CD4-positive, alpha-beta T cell treated with Interleukin-6 for 4 hours (primary cell): Measurements from ENCODE around the gene SDC3.
A peak's percentile ranks its signal among the peaks of the same experiment; 100 is the strongest.
"Not testable (repeated sequence)": the region's sequence is repeated elsewhere in the genome, so short reads cannot be mapped to it uniquely, and the experiment has no call there.

Source experiments
- DNase-seq: peaks from one replicate; pipeline ENCODE4 v3.0.0-alpha.2; 2020; ENCODE audit warnings: mixed read lengths

The SDC3 gene, protein sequence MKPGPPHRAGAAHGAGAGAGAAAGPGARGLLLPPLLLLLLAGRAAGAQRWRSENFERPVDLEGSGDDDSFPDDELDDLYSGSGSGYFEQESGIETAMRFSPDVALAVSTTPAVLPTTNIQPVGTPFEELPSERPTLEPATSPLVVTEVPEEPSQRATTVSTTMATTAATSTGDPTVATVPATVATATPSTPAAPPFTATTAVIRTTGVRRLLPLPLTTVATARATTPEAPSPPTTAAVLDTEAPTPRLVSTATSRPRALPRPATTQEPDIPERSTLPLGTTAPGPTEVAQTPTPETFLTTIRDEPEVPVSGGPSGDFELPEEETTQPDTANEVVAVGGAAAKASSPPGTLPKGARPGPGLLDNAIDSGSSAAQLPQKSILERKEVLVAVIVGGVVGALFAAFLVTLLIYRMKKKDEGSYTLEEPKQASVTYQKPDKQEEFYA

DNA sequence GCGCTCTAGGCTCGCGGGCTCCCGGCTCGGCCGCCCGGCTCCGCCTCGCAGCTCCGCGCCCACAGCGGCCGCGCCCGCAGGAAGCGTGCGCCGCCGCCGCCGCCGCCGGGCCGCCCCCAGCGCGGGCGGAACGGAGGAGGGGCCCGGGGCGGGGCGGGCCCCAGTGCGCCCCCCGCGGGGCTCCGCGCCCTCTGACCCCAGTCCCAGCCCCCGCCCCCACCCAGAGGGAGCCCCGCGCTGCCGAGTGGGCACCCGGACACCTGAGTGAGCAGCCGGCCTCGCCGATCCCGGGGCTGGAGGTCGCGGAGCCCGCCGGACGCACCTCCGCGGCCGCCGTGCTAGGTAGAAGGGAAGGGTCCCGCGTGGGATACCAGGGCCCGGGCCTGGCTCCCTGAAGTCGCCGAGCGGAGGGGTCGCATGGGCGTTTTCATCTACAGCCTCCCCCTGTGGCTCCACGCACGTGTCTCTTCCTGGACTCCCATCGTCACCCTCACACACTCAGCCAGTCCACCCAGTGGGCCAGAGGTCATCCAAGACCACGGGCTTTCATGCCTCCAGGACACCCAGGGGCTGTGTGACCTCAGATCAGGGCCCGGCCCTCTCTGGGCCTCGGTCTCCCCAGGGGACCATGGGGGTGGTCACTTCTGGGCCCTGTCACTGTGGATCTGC lies at the start of gene SDC3:
TSS of gene SDC3 (minus strand) at position 63 of the 669 bp plus-strand sequence. CDS start 172 bp downstream, outside the sequence.
- peak; percentile 29 for DNase-seq

GRCh38 chr1:30957560-30958222 lies 49.1 kb upstream of the SDC3 start:
- no peak for DNase-seq

GRCh38 chr1:30955448-30956015 lies 47.0 kb upstream of the SDC3 start:
- DNase-seq: no peak

DNA sequence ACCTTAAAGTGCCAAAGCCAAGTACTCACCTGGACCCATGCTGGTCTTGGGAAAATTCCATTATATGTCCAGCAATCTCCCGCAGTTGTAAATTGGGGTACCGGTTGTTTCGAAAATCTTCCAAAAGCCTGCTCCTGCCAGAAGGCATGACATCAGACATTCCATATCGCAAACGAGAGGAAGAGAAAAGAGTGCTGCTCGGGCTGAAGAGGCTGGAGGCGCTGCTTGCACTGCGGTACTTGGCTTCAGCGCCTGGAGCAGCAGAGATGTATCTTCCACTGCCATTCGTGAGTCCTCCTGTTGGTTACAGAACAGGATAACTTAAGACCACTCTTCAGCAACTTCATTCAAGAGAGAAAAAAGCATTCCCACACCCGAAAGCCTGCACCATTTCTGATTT lies 45.1 kb upstream of the SDC3 start:
- DNase-seq: no peak

DNA sequence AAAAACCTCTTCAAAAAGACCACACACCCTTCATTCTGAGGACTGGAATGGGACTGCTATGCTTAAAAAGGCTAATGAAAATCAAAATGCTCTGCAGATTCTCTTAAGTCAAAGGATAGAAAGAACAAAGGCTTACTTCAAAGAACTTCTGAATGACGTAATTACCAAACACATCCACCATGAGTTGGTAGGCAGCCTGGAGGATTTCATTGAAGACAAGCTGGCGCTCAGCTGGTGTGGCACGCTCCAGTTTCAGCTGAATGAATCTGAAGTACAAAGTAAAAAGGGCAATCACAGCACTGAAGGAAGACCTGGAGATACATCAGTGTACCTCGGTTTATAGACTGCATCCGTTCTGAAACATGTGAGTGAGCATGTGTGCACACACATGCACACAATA lies 43.5 kb upstream of the SDC3 start:
- no peak for DNase-seq

- no peak for DNase-seq
These were observed 42.1 kb upstream of the SDC3 start for GRCh38 chr1:30950700-30951099.

GRCh38 chr1:30950053-30950452 lies 41.5 kb upstream of the SDC3 start:
- DNase-seq: no peak

DNA sequence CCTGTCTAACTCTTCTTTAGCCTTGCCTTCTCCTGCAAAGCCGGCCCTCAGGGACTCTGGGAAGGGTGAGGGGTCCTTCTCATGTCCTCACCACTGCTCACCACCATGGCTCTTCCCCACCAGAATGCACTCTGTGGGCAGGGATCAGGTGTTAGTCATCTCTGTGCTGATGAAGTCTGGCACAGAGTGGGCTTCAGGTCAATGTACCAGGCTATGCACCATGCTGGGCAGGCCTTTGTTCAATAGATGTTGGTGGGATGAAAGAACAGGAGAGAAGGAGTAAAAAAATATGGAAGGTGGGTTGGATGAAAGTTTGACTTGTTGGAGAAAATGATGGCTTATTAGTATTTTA lies 40.9 kb upstream of the SDC3 start:
- not testable (repeated sequence) for DNase-seq

GRCh38 chr1:30948813-30949486 lies 40.4 kb upstream of the SDC3 start:
- DNase-seq: not testable (repeated sequence)

DNA sequence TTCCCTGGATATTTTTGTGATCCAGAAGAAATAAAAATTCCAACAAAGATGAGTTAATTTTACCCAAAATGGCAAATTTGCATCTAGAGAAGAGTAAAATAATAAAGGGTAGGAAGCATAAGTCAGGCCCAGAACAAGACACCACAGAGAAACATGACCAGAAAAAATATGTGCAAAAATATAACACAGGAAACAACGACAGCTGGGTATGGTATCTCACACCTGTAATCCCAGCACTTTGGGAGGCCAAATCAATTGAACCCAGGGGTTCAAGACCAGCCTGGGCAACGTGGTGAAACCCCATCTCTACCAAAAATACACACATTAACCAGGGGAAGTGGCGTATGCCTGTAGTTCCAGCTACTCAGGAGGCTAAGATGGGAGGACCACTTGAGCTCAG lies 39.7 kb upstream of the SDC3 start:
- DNase-seq: no peak

DNA sequence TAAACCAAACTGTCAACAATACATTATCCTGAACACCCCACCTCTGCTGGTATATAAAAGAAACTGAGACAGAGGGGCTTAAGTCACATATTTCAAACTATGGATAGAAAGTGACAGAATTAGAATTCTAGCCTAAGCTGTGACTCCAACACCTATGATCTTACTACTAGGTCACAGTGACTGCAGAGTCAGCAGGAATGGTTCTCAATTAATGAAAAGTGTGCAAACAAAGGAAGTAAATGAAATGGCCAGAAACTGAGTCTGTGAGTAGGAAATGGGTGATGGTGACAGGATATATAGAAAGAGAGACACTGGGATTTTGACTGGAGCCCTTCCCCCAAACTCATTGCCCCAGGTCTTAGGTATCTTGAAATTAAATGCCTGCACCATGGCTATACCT lies 38.7 kb upstream of the SDC3 start:
- no peak for DNase-seq

DNA sequence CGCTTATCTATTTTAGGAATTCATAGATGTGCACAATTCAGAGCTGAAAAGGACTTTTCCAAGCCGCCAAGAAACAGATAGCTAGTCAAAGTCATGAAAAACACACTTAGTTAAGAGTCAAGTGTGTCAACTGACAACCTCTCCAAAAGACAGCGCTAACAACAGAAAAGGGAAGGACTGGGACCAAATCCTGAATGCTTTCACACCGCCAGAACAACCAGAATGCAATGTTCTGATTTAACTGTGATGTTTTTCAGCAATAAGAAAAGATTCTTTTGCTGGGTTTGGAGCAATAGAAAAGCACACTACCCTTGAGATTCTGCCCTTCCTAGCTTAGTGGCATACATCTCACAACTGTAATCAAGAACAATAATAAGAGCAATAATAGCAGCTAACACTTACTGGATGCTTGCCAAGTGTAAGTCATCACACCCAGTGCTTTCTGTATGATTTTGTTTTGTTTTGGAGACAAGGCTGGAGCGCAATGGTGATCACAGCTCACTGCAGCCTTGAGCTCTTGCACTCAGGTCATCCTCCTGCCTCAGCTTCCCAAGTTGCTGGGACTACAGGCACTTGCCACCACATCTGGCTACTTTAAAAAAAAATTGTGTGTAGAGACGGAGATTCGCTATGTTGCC lies 33.9 kb upstream of the SDC3 start:
- DNase-seq: no peak

DNA sequence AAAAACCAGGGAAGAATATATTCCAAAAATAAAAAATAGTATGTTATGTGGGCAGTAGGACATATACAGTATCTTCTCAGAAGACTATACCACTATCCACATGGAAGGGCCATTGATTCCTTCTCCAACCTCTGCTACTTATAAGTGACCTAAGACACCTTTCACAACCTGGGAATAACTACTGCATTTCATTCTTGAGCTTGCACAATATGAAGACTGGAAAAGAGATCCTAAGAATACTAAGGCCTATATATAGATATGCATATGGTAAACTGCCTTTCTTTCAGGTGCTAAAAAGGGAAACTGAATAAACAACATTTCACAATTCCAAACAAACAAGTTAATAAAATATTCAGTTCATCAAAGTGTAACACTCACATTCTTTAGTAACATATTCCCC lies 32.0 kb upstream of the SDC3 start:
- no peak for DNase-seq

- no peak for DNase-seq
These were observed 28.1 kb upstream of the SDC3 start for GRCh38 chr1:30936541-30937171.

- DNase-seq: not testable (repeated sequence)
These were observed 27.2 kb upstream of the SDC3 start for GRCh38 chr1:30935758-30936157.

DNA sequence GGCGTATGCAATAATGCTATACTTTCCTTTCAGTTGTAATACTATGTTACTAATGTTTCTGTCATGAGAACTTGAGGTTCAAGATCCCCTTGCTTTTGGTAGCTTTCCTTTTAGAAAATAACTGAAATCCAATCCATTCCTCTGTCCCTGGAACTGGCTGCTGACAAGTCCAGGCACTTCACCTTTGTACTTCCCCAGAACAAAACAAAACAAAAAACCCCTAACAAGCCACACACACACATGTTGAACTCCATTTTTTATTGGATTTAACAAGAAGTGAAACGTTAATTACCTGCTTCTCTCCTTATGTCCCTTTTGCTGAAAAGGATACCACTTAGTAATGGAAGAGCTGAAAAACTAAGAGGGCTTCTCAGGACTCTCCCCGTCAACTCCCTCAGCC lies 26.1 kb upstream of the SDC3 start:
- no peak for DNase-seq

- DNase-seq: no peak
These were observed 25.3 kb upstream of the SDC3 start for GRCh38 chr1:30933874-30934252.

- DNase-seq: no peak
These were observed 22.1 kb upstream of the SDC3 start for GRCh38 chr1:30930631-30931173.

- no peak for DNase-seq
These were observed 21.5 kb upstream of the SDC3 start for GRCh38 chr1:30929944-30930525.

DNA sequence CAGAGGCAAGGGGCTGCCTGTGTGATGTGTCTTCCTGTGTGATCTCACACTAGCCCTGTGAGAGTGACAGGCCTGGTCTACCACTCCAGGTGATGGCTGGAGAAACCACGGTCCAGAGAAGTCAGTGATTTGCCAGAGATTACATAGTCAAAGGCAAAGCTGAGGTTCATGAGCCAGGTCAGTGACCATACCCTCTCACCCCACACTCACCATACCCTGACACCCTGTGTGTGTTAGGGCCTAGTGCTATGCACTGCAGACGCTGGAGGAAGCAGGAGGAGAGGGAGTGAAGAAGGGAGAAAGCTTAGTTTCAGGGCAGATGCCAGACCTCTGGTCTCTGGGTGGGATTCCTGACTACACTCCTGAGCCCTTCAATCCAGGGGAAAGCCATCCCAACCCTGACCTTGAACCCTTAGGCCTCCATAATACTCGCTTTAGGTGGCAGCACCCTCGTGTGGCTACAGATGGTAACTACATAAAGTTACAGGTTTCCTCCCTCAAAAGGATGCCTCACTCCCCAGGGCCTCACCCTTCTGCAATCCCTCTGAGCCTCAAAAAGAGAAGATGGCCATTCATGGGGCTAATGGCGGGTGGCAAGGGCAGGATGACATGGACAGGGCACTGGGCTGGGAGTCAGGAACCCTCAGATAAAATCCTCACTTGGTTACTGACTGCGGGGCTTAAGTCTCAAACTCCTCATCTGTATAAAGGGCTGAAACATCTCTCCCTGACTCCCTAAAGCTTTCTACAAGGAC lies 20.8 kb upstream of the SDC3 start:
- DNase-seq: peak; percentile 51

DNA sequence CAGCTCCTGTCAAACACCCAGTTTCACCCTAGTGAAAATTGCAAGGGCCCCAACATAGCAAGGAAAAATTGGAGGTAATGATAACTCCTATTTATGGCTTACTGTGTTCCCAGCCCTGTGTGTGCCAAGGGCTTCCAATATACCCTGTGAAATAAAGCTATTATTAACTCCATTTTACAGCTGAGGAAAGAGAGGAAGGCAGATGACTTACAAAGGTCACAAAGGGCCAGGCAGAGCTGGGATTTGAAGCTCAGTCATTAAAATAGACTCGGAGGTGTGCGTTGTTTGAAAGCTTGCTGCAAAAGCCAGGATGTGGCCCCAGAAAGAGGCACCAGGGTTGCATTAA lies 20.2 kb upstream of the SDC3 start:
- DNase-seq: no peak
